HG03432 (cell line): Measurements from ENCODE around the gene RNF13.
"Not testable (repeated sequence)": the region's sequence is repeated elsewhere in the genome, so short reads cannot be mapped to it uniquely, and the experiment has no call there.

ENCODE experiments used
- ATAC-seq: cut with Tn5 transposase; IDR thresholded peaks from one replicate; pipeline ENCODE4 v1.9.1; 2021; ENCODE audit warnings: mild to moderate bottlenecking, moderate library complexity; ENCODE audit not compliant: unreplicated experiment

The RNF13 gene

DNA sequence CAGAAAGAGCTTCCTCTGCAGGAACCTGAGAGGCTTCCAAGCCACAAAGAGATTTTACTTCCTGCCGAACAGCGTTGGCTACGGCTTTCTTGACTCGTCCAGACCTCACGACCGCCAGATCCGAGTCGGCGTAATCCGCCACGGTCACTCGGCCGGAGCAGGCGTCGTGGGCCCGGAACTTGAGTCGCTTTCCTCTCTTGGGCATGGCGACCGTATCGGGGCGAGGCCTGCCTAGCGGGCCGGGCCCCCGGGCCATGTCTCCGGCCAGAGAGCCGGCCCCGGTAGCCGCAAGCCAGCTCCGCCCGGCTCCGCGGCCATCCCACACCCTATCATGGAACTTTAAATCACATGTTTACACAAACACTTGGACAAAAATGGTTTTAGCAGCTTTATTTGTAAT, 170.0 kb downstream of the RNF13 start:
- ATAC-seq = not testable (repeated sequence)

DNA sequence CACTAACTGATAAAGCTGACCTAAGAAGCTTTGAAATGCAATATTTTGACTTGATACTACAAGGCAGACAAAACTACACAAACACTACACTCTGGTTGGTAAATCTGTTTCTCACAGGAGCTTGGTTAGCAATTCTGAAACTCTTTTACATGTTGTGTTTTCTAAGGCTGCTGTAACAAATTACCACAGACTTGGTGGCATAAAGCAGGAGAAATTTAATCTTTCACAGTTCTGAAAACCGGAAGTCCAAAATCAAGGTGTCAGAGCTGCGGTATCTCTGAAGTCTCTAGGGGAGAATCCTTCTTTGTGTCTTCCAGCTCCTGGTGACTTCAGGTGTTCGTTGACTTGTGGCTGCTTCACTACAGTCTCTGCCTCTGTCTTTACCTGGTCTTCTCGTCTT, 170.6 kb downstream of the RNF13 start:
- ATAC-seq = no peak

DNA sequence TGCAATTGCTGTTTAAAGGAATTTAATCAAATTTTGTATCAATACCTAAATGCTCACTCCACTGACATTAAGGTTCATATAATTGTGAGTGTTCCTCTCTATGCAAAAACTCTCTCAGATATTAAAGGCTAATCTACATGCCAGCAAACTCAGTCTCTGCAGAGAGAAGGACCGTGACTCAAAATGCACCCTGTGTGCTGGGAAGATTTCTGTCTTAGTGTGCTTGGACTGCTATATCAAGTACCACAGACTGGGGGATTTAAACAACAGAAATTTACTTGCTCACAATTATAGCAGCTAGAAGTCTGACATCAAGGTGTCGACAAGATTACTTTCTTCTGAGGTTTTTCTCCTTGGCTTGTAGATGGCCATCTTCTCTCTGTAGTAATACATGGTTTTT, 176.3 kb downstream of the RNF13 start:
- no peak for ATAC-seq

DNA sequence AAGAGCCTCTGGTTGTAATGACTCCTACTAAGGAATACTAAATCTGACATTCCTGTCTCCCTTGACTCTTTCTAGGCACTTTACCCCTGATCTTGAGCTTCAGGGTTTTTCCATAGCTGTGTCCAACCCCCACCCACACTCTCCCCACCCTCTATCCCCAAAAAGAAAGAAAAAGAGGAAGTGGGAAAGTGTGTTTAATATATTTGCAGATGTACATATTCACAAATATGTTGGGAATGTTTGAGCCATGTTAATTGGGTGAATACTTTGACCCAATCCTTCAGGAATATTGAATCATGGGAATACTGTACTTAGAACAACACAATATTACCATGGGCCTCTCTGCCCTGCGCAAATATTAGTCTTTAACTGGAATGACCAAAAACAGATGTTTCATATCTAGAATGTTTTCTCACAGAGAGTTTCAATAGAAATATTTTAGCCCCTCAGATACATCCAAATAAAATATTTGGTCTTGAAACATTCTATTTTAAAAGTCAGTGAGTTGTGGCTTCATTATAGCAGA, 177.5 kb downstream of the RNF13 start:
- ATAC-seq = no peak

DNA sequence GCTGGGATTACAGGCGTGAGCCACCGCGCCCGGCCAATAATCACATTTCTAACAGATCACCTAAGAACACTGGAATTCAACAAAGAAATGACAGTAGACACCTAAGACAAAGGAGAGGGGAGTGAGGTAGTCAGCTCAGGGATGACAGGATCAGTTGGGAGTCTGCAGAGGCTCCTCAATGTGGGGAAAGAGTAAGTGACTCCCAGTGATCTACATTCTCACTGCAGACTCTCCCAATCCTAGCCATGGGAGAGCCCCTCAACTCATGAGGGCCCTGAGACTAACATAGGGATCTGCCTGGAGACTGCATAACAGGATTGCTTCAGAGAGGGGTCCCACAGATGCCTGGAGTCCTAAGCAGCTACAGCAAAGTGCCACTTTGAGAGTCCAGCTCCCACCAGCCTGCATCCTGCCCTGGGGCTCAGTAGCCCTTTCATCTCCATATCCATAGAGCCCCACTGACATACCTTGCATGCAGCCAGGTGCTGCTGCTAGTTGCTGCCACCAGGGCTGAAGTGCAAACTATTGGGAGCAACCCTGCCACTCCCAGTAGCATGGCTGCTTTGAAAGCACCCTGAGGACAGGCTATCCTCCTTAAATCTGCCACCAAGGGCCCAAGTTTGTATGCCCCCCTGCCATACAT, 179.5 kb downstream of the RNF13 start:
- ATAC-seq = no peak

DNA sequence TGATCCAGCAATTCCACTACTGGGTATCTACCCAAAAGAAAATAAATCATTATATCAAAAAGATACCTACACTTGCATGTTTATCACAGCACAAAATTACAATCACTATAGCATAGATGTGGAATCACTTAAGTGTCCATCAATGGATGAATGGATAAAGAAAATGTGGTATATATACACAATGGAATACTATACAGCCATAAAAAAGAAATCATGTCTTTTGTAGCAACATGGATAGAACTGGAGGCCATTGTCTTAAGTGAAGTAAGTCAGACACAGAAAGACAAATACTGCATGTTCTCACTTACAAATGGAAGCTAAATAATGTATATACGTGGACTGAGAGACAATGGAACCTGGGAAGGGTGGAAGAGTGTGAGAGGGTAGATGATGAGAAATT, 185.9 kb downstream of the RNF13 start:
- no peak for ATAC-seq

DNA sequence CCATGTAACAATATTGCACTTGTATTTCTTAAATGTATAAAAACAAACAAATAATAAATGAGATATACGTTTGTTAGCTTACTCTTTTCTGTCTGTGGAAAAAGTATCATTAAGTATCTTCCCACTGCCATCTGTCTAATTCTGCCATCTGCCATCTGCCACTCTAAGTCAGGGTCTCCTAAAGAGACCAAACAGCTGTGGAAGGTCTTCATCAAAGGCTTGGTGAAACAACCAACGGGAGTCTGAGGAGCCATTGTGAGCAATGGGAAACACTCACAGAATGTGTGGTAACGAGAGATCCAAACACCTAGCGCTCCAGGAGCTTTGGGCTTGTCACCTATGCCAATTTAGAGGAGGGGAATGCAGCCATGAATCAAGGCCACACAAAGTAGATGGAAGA, 186.4 kb downstream of the RNF13 start:
- no peak for ATAC-seq

DNA sequence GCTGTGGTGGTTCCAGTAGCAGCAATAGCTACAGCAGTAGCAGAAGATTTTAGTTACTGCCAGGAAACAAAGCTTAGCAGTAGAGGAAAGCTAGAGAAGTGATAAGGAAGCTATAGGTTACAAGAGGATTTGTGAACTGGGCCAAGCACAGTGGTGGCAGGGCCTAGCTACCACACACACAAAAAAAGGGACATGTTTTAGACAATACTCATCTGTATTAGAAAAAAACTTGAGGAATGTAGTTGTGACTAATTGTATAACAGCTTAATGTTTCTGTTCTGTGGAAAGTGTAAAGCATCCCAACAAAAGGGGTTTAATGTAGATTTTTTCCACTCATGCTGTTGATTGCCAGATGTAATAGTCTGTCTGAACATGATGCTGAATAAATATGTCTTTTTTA, 187.6 kb downstream of the RNF13 start:
- no peak for ATAC-seq

DNA sequence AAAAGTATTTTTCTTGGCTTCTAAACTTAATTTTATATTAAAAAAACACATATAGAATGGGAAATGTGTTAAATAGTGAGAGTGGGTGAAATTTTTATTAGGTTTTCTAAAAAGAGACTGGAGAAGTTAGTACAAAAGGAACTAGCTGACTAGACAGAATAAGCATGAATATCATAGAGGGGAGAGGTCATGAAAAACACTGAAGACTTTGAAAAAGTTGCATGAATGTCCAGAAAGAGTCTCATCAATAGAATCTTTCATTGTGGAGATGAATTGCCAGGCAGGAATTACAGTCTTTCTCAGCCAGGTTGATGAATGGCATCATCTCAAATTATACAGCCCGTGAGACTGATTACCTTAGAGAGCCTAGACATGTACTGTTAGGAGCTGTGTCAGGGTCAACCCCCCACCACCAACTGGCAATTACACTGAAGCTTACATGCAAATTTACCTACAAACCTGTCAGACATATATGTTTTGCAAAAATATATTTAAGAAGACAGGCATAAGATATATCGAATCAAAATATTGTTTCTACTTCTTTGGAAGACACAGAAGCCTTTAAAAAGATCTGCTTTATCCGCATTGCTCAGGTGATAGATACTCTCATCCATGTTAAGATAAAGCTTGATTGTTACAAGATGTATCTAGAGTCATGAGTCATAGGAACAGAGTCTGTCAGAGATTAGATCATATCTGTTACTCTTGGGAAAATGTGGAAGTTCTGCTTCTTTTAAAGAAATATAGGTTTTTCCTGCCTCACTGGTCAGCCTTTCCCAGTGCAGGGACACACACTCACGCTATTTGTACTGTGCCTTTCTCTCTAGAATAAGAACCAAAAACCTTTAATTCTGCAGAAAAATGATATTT, 192.5 kb downstream of the RNF13 start:
- no peak for ATAC-seq

DNA sequence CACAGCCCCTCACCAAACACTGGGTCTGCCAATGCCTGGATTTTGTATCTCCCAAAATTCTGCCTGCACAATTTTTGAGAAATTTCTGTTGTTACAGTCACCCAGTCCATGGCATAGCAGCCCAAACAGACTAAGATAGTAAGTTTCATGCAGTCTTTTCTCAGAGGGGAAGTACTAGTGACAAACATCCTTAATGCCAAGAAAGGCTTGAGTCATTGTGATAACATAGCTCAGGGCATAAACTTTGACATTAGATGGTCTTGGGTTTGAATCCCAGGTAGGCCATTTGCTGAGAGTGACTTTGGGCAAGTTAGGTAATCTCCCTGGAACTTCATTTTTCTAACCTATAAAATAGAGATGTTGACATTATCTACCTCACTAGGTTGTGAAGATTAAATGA, 193.8 kb downstream of the RNF13 start:
- no peak for ATAC-seq
